HCT116 (cell line): ENCODE measurements around the gene DOC2A.

Experiments
- EZH2 ChIP-seq: fragments of 200-600 bp; sonication (generic); IDR thresholded peaks from 2 replicates; pipeline ENCODE4 v1.6.1; 2017; ENCODE audit warnings: antibody characterized with exemption, mixed run types
- EZH2phosphoT487 ChIP-seq: fragments of 200-600 bp; IDR thresholded peaks from 2 replicates; pipeline ENCODE4 v1.6.1; 2018; ENCODE audit warnings: antibody characterized with exemption, borderline replicate concordance
- ZNF274 ChIP-seq: fragments of 200-500 bp; sonication (Bioruptor generic); IDR thresholded peaks from 2 replicates; pipeline ENCODE4 v1.6.1; 2014; ENCODE audit warnings: mild to moderate bottlenecking, low read depth, low read length, inconsistent platforms
- TF ChIP-seq, protein P1 (sequence below), 3 experiments: fragments of 200-600 bp in 1 of 3; sonication (generic) in 1 of 3; IDR thresholded peaks in 2 of 3; conservative IDR thresholded peaks in 1 of 3; 2 replicates each; pipeline ENCODE4 v1.5.1; 2012 to 2017; ENCODE audit warnings: low read depth in 2 of 3, low read length in 2 of 3, antibody characterized with exemption in 1 of 3, borderline replicate concordance in 1 of 3, control low read depth in 1 of 3, mild to moderate bottlenecking in 1 of 3, mixed read lengths in 1 of 3, mixed run types in 1 of 3, moderate library complexity in 1 of 3; ENCODE audit not compliant: insufficient read depth in 1 of 3

DNA sequence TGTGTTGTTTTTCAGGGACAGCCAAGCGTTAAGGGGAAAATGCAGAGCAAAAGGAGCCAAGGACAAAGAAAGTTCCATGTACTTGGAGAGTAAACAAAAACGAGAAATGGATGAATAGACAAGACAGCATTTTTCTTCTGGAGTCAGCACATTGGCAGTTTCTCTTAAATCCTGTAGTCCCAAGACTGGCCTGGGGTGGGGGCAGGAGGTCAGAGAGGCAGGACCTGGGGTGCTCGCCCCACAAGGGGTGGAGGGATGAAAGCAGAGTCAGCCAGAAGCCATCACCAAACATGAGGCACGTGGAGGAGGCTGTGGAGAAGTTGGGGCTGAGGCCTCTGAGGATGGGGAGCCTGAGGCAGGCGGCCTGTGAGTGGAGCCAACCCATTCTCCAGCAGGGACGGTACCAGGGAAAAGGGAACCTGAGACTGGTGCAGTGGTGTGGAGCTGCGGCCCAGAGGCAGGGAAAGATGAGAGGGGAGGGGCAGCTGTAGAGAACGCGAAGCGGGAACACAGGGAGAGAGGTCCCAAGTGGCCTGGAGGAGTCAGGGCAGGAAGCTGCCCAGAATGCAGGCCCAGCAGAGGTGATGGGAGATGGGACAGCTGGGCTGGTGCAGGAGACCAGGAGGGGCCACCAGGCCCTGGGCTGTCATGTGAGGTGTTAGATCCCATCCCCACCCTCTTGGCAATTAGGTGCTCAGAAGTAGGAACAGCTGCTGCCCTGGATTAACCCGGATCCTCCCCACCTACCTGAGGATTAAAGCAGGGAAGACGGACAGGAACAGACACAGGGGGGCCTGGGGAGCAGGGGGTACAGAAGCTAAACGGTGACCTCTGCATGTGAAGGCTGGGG lies 17.0 kb upstream of the DOC2A start:
- TF ChIP-seq, protein P1, sequence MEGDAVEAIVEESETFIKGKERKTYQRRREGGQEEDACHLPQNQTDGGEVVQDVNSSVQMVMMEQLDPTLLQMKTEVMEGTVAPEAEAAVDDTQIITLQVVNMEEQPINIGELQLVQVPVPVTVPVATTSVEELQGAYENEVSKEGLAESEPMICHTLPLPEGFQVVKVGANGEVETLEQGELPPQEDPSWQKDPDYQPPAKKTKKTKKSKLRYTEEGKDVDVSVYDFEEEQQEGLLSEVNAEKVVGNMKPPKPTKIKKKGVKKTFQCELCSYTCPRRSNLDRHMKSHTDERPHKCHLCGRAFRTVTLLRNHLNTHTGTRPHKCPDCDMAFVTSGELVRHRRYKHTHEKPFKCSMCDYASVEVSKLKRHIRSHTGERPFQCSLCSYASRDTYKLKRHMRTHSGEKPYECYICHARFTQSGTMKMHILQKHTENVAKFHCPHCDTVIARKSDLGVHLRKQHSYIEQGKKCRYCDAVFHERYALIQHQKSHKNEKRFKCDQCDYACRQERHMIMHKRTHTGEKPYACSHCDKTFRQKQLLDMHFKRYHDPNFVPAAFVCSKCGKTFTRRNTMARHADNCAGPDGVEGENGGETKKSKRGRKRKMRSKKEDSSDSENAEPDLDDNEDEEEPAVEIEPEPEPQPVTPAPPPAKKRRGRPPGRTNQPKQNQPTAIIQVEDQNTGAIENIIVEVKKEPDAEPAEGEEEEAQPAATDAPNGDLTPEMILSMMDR (IDR thresholded peaks at IDR 0.05 in 2 of 3, conservative IDR thresholded peaks at IDR 0.05 in 1 of 3; ENCODE audit: borderline replicate concordance in 1 of 3, insufficient read depth in 1 of 3, low read depth in 2 of 3, low read length in 2 of 3), result no peak
- no peak for TF ChIP-seq ZNF274
- no peak for TF ChIP-seq EZH2phosphoT487
- no peak for TF ChIP-seq EZH2
